Neural crest cell (in vitro differentiated cells): ENCODE results near the gene ATF6. TPM values are rescaled to one million over a fixed set of nuclear protein-coding genes. Genes with fewer than 3 reads are reported as not detected.

ENCODE experiments used
- DNase-seq: peaks from one replicate; pipeline ENCODE4 v3.0.0; 2021; ENCODE audit warnings: low read depth, mixed read lengths, low spot score
- H3K27ac Mint-ChIP-seq: one replicate; pipeline ENCODE4 v1.8.0; 2021; ENCODE audit warnings: mild to moderate bottlenecking, mixed read lengths; ENCODE audit not compliant: unreplicated experiment
- H3K27me3 Mint-ChIP-seq: 2 replicates; pipeline ENCODE4 v1.8.0; 2021; ENCODE audit warnings: low read depth, mild to moderate bottlenecking, mixed read lengths
- H3K36me3 Mint-ChIP-seq: 2 replicates; pipeline ENCODE4 v1.8.0; 2021; ENCODE audit warnings: low read depth, mild to moderate bottlenecking, mixed read lengths
- H3K4me1 Mint-ChIP-seq: 2 replicates; pipeline ENCODE4 v1.8.0; 2021; ENCODE audit warnings: mixed read lengths
- H3K4me3 Mint-ChIP-seq: one replicate; pipeline ENCODE4 v1.8.0; 2021; ENCODE audit warnings: mild to moderate bottlenecking, mixed read lengths
- H3K9me3 Mint-ChIP-seq: 2 replicates; pipeline ENCODE4 v1.8.0; 2021; ENCODE audit warnings: mixed read lengths
- total RNA-seq: library from RNA; stranded (reverse); gene quantifications from 2 replicates; pipeline ENCODE4 v1.2.1, GENCODE V29; 2021
- TF ChIP-seq, protein P1 (sequence below): fragments of 200-600 bp; sonication (generic); conservative IDR thresholded peaks from 2 replicates; pipeline ENCODE4 v1.5.0; 2021; ENCODE audit warnings: antibody characterized with exemption, mild to moderate bottlenecking

ATF6 gene
- total RNA-seq, 1 donor from 2014 or later, result 17.8 TPM

DNA sequence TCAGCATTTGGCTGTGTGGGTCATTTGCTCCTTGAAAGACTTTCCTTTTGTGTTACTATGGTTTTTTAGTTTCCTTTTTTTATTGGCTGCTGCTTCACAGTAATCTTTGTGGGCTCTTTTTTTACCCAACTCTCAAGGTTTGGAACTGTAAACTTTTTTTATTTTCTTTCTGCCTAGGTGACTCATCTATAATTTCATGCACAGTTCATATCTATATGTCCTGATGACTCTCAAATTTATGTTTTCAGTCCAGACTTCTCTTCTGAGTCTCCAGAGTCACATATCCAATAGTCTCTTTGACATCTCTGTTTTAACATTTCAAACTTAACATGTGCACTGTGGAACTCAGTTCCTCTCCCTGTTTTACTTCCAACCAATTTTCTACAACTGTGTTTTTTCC lies 83.4 kb downstream of the ATF6 start:
- no peak overlapping the region for H3K27ac Mint-ChIP-seq
- no peaks in the 10 kb centered on the region for H3K9me3 Mint-ChIP-seq
- H3K27me3 Mint-ChIP-seq, result no peaks in the 10 kb centered on the region
- H3K4me1 Mint-ChIP-seq, result no peaks in the 10 kb centered on the region
- DNase-seq, result no peak
- TF ChIP-seq, protein P1, sequence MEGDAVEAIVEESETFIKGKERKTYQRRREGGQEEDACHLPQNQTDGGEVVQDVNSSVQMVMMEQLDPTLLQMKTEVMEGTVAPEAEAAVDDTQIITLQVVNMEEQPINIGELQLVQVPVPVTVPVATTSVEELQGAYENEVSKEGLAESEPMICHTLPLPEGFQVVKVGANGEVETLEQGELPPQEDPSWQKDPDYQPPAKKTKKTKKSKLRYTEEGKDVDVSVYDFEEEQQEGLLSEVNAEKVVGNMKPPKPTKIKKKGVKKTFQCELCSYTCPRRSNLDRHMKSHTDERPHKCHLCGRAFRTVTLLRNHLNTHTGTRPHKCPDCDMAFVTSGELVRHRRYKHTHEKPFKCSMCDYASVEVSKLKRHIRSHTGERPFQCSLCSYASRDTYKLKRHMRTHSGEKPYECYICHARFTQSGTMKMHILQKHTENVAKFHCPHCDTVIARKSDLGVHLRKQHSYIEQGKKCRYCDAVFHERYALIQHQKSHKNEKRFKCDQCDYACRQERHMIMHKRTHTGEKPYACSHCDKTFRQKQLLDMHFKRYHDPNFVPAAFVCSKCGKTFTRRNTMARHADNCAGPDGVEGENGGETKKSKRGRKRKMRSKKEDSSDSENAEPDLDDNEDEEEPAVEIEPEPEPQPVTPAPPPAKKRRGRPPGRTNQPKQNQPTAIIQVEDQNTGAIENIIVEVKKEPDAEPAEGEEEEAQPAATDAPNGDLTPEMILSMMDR, result no peak
- peaks cover 8% of the 10 kb centered on the region for H3K36me3 Mint-ChIP-seq
- H3K4me3 Mint-ChIP-seq, result no peak overlapping the region

GRCh38 chr1:161855260-161855659 lies 89.1 kb downstream of the ATF6 start:
- TF ChIP-seq, protein P1, result no peak
- Mint-ChIP-seq H3K27ac (no peak overlapping the region), H3K9me3 (no peaks in the 10 kb centered on the region), H3K36me3 (peaks cover 8% of the 10 kb centered on the region), H3K27me3 (no peaks in the 10 kb centered on the region), H3K4me1 (no peaks in the 10 kb centered on the region), H3K4me3 (no peak overlapping the region)
- no peak for DNase-seq

- Mint-ChIP-seq H3K27me3 (no peaks in the 10 kb centered on the region), H3K4me1 (no peaks in the 10 kb centered on the region), H3K36me3 (peaks cover 5% of the 10 kb centered on the region), H3K4me3 (no peak overlapping the region), H3K9me3 (no peaks in the 10 kb centered on the region), H3K27ac (no peak overlapping the region)
- TF ChIP-seq, protein P1, result no peak
- no peak for DNase-seq
These were observed 92.2 kb downstream of the ATF6 start for GRCh38 chr1:161858271-161858670.

- DNase-seq, result no peak
- H3K36me3 Mint-ChIP-seq, result no peaks in the 10 kb centered on the region
- no peak overlapping the region for H3K27ac Mint-ChIP-seq
- H3K4me1 Mint-ChIP-seq, result no peaks in the 10 kb centered on the region
- no peak overlapping the region for H3K4me3 Mint-ChIP-seq
- no peaks in the 10 kb centered on the region for H3K9me3 Mint-ChIP-seq
- no peaks in the 10 kb centered on the region for H3K27me3 Mint-ChIP-seq
- TF ChIP-seq, protein P1, result no peak
These were observed 97.4 kb downstream of the ATF6 start for GRCh38 chr1:161863549-161863948.

GRCh38 chr1:161864577-161864976 lies 98.5 kb downstream of the ATF6 start:
- TF ChIP-seq, protein P1, result no peak
- no peak for DNase-seq
- Mint-ChIP-seq H3K27me3 (no peaks in the 10 kb centered on the region), H3K27ac (no peak overlapping the region), H3K36me3 (no peaks in the 10 kb centered on the region), H3K4me3 (no peak overlapping the region), H3K4me1 (no peaks in the 10 kb centered on the region), H3K9me3 (no peaks in the 10 kb centered on the region)

DNA sequence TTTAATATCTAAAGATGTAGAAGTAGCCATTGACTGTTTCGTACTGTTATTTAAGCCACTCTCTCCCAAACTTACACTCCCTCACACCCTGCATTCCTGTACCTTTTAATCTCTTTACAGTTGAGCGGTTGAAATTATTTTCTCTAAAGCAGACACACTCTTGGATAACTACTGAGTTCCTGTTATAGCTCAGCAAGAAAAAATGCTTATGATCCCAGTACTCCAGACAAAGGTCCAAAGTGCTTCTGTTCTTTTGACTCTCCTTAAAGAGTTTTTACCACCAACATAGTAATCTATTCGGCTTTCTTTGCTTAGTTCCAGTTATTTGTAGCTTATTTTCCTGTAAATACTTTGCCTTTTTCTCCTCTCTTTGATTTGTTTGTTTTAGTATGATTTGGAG lies 100.1 kb downstream of the ATF6 start:
- Mint-ChIP-seq H3K4me1 (no peaks in the 10 kb centered on the region), H3K4me3 (no peak overlapping the region), H3K9me3 (no peaks in the 10 kb centered on the region), H3K27ac (no peak overlapping the region), H3K36me3 (no peaks in the 10 kb centered on the region), H3K27me3 (no peaks in the 10 kb centered on the region)
- TF ChIP-seq, protein P1, result no peak
- no peak for DNase-seq
